ENCODE data around the gene OS9. TPM values are rescaled to one million over a fixed set of nuclear protein-coding genes. Genes with fewer than 3 reads are reported as not detected.

Gene OS9
- total RNA-seq, 1 donor from 2014 or later, result 233 TPM

DNA sequence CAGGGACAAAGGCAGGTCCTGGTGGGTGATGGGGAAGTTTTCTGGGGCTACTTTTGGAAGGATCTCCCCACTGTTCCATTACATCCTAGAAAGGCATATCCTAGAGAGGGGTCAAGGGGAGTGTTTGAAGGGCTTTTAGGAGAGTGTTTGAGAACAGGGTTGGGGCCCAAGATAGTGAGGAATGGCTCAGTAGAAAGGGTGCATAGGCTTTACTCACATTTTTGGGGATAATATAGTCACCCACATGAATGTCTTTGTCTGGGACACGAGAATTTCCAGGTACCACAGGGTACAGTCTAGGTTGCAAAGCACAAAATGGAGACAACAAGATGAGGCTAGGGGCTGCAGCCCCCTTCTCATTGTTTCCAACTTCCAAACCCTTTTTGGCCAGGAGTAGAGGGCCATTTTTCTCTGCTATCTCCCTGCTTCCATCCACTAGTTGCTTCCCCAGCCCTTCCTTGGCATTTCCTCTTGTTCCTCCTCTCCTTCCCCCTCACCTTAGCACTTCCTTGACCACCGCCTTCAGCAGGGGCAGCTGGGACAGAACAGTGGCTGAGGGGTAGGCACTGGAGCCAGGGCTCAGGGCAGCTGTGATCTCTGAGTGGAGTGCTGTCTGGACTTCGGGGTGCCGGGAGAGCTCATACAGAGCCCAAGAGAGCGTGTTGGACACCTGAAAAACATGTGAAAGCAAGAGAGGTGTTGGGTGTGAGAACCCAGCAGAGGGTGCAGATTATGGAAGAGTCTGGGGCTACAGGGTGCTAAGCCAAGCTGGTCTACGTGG, 70.1 kb downstream of the OS9 start:
- TF ChIP-seq CTCF (IDR thresholded peaks at IDR 0.05), result no peak
- no peak for DNase-seq (ENCODE audit: low spot score in 2 of 2)
- Histone ChIP-seq H3K9me3 (no peaks in the 10 kb centered on the region), H3K27ac (no peak overlapping the region), H3K4me3 (peak overlapping the region in 1 of 2 donors; percentile 43), H3K4me1 (peaks cover 0 to 23% of the 10 kb centered on the region in 2 donors), H3K27me3 (no peaks in the 10 kb centered on the region), H3K36me3 (peaks cover 0 to under 1% of the 10 kb centered on the region in 2 donors)
- intact Hi-C loops (cut with DNase I), result no loop called here

DNA sequence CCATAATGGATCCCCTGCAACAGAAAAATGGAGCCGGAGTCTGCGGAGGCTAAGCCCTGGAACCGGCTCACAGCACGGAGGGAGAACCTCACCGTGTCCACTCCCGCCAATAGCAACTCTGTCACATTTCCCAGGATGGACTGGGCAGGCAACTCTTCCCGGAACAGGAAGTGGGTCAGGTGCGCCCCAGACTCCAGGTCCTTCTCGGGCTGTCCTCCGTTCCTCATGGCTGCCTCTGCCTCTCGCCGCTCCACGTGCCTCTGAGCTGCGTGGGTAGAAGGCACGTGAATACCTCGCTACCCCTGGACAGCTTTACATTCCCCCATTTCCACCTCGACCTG, 70.7 kb downstream of the OS9 start:
- intact Hi-C loops (cut with DNase I), result loop anchor here (5.0 kb wide), 1 partner anchor 37 kb away; no protein-coding TSS in a partner anchor
- H3K4me3 ChIP-seq, result peak overlapping the region; percentile 43 to 63
- peaks cover 0 to 23% of the 10 kb centered on the region in 2 donors for H3K4me1 ChIP-seq
- H3K27me3 ChIP-seq, result no peaks in the 10 kb centered on the region
- no peak for DNase-seq (ENCODE audit: low spot score in 2 of 2)
- no peak for TF ChIP-seq CTCF (IDR thresholded peaks at IDR 0.05)
- no peak overlapping the region for H3K27ac ChIP-seq
- no peaks in the 10 kb centered on the region for H3K9me3 ChIP-seq
- H3K36me3 ChIP-seq, result no peaks in the 10 kb centered on the region

DNA sequence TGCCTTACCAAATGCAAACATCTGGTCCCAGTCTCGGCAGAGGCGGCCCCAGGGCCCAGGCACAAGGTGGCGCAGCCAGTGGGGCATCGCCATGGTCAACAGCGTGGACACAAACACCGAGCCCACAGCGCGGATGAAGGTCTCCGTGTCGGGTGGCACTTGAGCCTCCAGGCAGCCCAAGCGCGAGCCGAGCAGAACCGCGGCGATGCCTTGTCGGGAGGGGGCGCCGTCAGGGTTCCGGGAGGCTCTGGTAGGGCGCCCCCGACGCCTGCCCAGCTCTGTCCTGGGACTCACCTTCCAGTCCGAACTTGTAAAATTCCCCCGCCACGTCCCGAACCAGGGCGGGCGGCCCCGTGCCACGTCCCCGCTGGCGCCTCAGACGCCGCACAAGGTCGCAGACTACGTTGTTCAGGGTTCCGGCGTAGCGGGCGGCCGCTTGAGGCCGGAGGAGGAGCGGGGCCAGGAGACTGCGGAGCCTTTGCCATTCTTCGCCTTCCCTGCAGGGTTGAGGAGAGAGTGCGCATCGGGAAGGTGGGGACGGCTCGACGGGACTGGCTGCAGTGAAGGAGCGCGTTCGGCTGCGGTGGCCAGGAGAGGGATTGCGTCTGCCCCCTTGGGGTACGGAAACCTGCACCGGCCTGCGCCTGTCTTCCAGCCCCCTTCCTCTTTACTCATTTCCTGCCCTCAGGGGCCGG, 71.2 kb downstream of the OS9 start:
- Histone ChIP-seq H3K4me1 (peaks cover 0 to 23% of the 10 kb centered on the region in 2 donors), H3K9me3 (no peaks in the 10 kb centered on the region), H3K27ac (no peak overlapping the region), H3K27me3 (no peaks in the 10 kb centered on the region), H3K4me3 (peak overlapping the region; percentile 43 to 63), H3K36me3 (no peaks in the 10 kb centered on the region)
- DNase-seq (ENCODE audit: low spot score in 2 of 2), result no peak
- TF ChIP-seq CTCF (IDR thresholded peaks at IDR 0.05), result peak in 1 of 3 experiments; percentile 47
- intact Hi-C loops (cut with DNase I), result loop anchor here (5.0 kb wide), 1 partner anchor 38 kb away; no protein-coding TSS in a partner anchor

DNA sequence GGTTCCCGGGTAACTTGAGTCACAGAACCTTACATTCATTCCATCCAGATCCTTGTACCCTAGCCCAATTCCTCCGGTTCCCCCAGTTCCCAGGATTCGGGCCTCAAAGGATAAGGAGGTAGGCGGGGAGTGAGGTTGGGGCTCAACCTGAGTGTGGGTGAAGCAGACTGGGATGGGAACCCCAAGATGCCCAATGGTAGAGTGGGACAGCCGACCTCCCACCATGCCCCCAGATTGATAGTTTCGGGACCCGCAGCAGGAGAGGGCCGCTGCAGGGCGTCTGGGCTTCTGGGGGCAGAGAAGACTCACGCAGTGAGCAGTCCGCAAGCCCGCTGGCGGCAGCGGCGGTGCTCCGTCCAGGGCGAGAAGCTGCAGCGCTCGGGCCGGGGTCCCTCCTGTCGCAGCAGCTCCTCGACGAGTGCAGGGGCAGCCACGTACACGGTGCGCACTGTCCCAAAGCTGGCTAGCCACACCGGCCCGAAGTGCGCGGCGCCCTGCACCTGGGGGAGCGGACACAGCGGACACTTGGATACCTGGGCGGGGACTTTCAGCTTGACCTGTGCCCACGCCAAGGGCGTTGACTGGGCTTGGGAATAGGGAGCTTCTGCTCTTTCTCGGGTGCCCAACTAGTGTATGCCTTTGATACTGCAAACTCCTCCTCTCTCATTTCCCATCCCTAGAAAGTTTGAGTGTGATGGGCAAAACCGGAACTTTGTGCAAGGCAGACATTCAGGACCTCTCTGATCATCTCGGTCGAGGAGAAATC, 71.9 kb downstream of the OS9 start:
- peak overlapping the region; percentile 43 to 63 for H3K4me3 ChIP-seq
- no peaks in the 10 kb centered on the region for H3K36me3 ChIP-seq
- no peak overlapping the region for H3K27ac ChIP-seq
- no peak for TF ChIP-seq CTCF (IDR thresholded peaks at IDR 0.05)
- intact Hi-C loops (cut with DNase I), result loop anchor here (5.0 kb wide), 1 partner anchor 39 kb away; no protein-coding TSS in a partner anchor
- DNase-seq (ENCODE audit: low spot score in 2 of 2), result no peak
- H3K27me3 ChIP-seq, result no peaks in the 10 kb centered on the region
- peaks cover 0 to 26% of the 10 kb centered on the region in 2 donors for H3K4me1 ChIP-seq
- H3K9me3 ChIP-seq, result no peaks in the 10 kb centered on the region

DNA sequence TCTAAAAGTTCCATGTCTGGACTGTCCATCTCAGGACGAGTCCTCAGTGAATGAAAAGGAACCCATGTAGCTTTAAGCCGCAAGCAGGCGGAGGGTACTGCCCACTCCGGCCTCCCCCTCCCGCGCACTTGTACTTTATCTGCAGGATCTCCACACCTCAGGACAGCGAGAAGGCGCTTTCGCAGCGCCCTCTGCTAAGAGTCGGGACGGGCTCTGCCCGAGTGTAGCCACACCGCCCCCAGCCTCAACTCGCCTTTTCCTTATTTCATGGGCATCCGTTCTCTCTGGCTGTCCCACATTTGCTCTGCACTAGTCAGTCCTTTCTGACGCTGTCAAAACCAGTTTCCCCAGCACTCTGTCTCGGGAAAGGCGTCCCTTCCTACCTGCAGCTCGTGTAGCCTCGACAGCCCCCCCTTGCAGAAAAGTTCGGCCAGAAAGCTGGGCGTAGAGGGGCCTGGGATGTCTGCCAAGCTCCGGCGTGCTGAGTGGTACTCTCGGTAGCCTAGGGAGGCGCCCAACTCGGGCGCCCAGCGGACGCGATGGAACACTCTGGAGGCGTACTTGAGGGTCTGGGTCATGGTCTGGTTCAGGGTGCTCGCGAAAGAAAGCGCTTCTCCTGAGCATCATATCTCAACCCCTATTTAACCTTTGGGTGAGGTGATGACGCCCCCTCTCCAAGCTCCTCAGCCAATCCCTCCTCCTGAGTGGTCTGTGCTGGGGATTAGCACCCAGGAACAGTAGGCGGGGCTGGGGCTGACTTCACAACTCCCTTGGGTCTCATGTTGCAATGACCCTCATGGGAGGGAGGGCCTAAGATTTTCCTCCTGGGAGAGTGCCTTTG, 72.8 kb downstream of the OS9 start, which contains the start of gene CYP27B1:
Gene CYP27B1, minus strand, starts transcription at position 615 of the 841 bp plus-strand sequence. Its CDS starts 37 bp downstream, at position 578.
- no peak for TF ChIP-seq CTCF (IDR thresholded peaks at IDR 0.05)
- no peaks in the 10 kb centered on the region for H3K27me3 ChIP-seq
- intact Hi-C loops (cut with DNase I), result loop anchor here (5.0 kb wide), 1 partner anchor 39 kb away; no protein-coding TSS in a partner anchor
- no peak for DNase-seq (ENCODE audit: low spot score in 2 of 2)
- peak within 1 kb of the TSS; percentile 43 to 63 for H3K4me3 ChIP-seq
- H3K4me1 ChIP-seq, result peaks cover 0 to 32% of the 10 kb centered on the region in 2 donors
- no peak within 1 kb of the TSS for H3K27ac ChIP-seq
- no peaks in the 10 kb centered on the region for H3K36me3 ChIP-seq
- no peaks in the 10 kb centered on the region for H3K9me3 ChIP-seq

All from ascending aorta (tissue), 2 donors.